ENCODE data around the gene BAZ2B. TPM values are rescaled to one million over a fixed set of nuclear protein-coding genes. Genes with fewer than 3 reads are reported as not detected.
A peak's percentile ranks its signal among the peaks of the same experiment; 100 is the strongest.

BAZ2B gene
- total and polyA plus RNA-seq, 2 of the 13 experiments (the other 11 are each of a cell fraction or from before 2014, with no cell fraction given) = 14.0 to 15.1 TPM

DNA sequence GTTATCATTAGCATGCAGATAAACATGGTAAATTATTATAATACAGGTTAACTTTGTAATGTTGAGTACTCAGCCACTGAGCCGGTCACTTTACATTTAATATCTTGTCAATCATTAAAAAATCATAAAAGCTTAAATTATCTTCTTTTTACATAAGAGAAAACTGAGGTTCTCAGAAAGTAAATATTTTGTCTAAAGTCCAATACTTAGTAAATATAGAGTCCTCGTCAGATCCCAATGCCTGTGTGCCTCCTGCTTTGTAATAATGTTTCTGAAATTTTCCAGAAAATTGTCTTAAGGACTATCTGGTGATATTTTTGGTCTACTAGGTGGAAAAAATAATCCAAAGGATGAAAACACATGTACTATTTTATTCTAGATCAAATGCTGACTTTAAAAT is 213.6 kb downstream of the BAZ2B start:
- H3K27ac ChIP-seq (ENCODE audit: extremely low read length, insufficient read depth, low read length) = peak overlapping the region; percentile 47
- H3K4me3 ChIP-seq (replicated peaks in 1 of 3; ENCODE audit: insufficient read depth in 1 of 3, low read depth in 2 of 3, low read length in 3 of 3) = no peak overlapping the region
- BruUV-seq (replicated peaks) = no TSS peak
- no peak overlapping the region for H2AFZ ChIP-seq (ENCODE audit: low read length)
- no peaks in the 10 kb centered on the region for H3K79me2 ChIP-seq (ENCODE audit: insufficient read depth, low read length)
- H3K36me3 ChIP-seq (replicated peaks in 1 of 2; ENCODE audit: control insufficient read depth in 1 of 2, insufficient read depth in 2 of 2, low read length in 2 of 2) = no peaks in the 10 kb centered on the region
- ChIA-PET CTCF (ENCODE audit: low intra/inter-chr PET ratio, low total read pairs) (no interaction called here), POLR2A (no interaction called here)
- no peaks in the 10 kb centered on the region for H3K9me3 ChIP-seq (ENCODE audit: low read length)
- WGBS (ENCODE audit: low lambda C conversion rate) = 7% methylated on average over 2 of the region's 2 CpGs
- DNase-seq (ENCODE audit: low spot score) (peak; percentile 9), ATAC-seq (peak; percentile 78), FAIRE-seq (no peak)
- H3K27me3 ChIP-seq (ENCODE audit: control insufficient read depth in 1 of 2, insufficient read depth in 2 of 2, low read length in 2 of 2) = no peaks in the 10 kb centered on the region
- peaks cover 34% of the 10 kb centered on the region for H3K4me1 ChIP-seq (ENCODE audit: insufficient read depth, low read length)
- H3K9ac ChIP-seq (ENCODE audit: insufficient read depth, low read depth, low read length) = no peak overlapping the region
- intact Hi-C loops (cut with micrococcal nuclease; ENCODE audit: unreplicated experiment) (no loop called here), in situ Hi-C loops (cut with HindIII; ENCODE audit: extremely low pct_ligation_motif_present, low pct_unique_long_range_greater_than_20kb) (no loop called here)
- peak overlapping the region; percentile 19 for H3K4me2 ChIP-seq (ENCODE audit: low read depth, low read length)
- no peaks in the 10 kb centered on the region for H4K20me1 ChIP-seq (ENCODE audit: insufficient read depth, low read length)
- TF ChIP-seq ZFP82 (CRISPR knock-in tag; IDR thresholded peaks at IDR 0.05; ENCODE audit: borderline replicate concordance) (no peak), CREM (IDR thresholded peaks at IDR 0.05) (peak; percentile 35; the same call in 1 of the 2 replicates), CREM (CRISPR knock-in tag; IDR thresholded peaks at IDR 0.05) (no peak), BRCA1 (CRISPR knock-in tag; IDR thresholded peaks at IDR 0.05) (peak; percentile 84; the same call in 1 of the 2 replicates), HNF4A (CRISPR knock-in tag; IDR thresholded peaks at IDR 0.05) (peak; percentile 65), FOXA3 (CRISPR knock-in tag; IDR thresholded peaks at IDR 0.05) (peak; percentile 55), HOXA3 (CRISPR knock-in tag; IDR thresholded peaks at IDR 0.05) (no peak), ZNF430 (CRISPR knock-in tag; IDR thresholded peaks at IDR 0.05) (no peak), EP300 (IDR thresholded peaks at IDR 0.05; ENCODE audit: low read depth in 2 of 2, low read length in 2 of 2) (peak in 1 of 2 experiments; percentile 55; a peak in 1 of 4 replicates), EP300 (CRISPR knock-in tag; IDR thresholded peaks at IDR 0.05; ENCODE audit: borderline replicate concordance) (no peak), POLR2G (IDR thresholded peaks at IDR 0.05; ENCODE audit: low read depth, low read length) (no peak), NFIC (IDR thresholded peaks at IDR 0.05; ENCODE audit: low read length) (peak; percentile 51; the same call in 1 of the 2 replicates), FOXJ3 (CRISPR knock-in tag; IDR thresholded peaks at IDR 0.05; ENCODE audit: borderline replicate concordance) (peak; percentile 71; the same call in 1 of the 2 replicates)
- TF ChIP-seq, protein P1, sequence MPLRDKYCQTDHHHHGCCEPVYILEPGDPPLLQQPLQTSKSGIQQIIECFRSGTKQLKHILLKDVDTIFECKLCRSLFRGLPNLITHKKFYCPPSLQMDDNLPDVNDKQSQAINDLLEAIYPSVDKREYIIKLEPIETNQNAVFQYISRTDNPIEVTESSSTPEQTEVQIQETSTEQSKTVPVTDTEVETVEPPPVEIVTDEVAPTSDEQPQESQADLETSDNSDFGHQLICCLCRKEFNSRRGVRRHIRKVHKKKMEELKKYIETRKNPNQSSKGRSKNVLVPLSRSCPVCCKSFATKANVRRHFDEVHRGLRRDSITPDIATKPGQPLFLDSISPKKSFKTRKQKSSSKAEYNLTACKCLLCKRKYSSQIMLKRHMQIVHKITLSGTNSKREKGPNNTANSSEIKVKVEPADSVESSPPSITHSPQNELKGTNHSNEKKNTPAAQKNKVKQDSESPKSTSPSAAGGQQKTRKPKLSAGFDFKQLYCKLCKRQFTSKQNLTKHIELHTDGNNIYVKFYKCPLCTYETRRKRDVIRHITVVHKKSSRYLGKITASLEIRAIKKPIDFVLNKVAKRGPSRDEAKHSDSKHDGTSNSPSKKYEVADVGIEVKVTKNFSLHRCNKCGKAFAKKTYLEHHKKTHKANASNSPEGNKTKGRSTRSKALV (CRISPR knock-in tag; IDR thresholded peaks at IDR 0.05) = 0 out of 2 replicates have a peak, but pooled peaks have one; percentile 12
- TF ChIP-seq, protein P2, sequence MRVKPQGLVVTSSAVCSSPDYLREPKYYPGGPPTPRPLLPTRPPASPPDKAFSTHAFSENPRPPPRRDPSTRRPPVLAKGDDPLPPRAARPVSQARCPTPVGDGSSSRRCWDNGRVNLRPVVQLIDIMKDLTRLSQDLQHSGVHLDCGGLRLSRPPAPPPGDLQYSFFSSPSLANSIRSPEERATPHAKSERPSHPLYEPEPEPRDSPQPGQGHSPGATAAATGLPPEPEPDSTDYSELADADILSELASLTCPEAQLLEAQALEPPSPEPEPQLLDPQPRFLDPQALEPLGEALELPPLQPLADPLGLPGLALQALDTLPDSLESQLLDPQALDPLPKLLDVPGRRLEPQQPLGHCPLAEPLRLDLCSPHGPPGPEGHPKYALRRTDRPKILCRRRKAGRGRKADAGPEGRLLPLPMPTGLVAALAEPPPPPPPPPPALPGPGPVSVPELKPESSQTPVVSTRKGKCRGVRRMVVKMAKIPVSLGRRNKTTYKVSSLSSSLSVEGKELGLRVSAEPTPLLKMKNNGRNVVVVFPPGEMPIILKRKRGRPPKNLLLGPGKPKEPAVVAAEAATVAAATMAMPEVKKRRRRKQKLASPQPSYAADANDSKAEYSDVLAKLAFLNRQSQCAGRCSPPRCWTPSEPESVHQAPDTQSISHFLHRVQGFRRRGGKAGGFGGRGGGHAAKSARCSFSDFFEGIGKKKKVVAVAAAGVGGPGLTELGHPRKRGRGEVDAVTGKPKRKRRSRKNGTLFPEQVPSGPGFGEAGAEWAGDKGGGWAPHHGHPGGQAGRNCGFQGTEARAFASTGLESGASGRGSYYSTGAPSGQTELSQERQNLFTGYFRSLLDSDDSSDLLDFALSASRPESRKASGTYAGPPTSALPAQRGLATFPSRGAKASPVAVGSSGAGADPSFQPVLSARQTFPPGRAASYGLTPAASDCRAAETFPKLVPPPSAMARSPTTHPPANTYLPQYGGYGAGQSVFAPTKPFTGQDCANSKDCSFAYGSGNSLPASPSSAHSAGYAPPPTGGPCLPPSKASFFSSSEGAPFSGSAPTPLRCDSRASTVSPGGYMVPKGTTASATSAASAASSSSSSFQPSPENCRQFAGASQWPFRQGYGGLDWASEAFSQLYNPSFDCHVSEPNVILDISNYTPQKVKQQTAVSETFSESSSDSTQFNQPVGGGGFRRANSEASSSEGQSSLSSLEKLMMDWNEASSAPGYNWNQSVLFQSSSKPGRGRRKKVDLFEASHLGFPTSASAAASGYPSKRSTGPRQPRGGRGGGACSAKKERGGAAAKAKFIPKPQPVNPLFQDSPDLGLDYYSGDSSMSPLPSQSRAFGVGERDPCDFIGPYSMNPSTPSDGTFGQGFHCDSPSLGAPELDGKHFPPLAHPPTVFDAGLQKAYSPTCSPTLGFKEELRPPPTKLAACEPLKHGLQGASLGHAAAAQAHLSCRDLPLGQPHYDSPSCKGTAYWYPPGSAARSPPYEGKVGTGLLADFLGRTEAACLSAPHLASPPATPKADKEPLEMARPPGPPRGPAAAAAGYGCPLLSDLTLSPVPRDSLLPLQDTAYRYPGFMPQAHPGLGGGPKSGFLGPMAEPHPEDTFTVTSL (CRISPR knock-in tag; IDR thresholded peaks at IDR 0.05; ENCODE audit: borderline replicate concordance) = peak; percentile 49; the same call in 1 of the 2 replicates
- TF ChIP-seq, protein P3, sequence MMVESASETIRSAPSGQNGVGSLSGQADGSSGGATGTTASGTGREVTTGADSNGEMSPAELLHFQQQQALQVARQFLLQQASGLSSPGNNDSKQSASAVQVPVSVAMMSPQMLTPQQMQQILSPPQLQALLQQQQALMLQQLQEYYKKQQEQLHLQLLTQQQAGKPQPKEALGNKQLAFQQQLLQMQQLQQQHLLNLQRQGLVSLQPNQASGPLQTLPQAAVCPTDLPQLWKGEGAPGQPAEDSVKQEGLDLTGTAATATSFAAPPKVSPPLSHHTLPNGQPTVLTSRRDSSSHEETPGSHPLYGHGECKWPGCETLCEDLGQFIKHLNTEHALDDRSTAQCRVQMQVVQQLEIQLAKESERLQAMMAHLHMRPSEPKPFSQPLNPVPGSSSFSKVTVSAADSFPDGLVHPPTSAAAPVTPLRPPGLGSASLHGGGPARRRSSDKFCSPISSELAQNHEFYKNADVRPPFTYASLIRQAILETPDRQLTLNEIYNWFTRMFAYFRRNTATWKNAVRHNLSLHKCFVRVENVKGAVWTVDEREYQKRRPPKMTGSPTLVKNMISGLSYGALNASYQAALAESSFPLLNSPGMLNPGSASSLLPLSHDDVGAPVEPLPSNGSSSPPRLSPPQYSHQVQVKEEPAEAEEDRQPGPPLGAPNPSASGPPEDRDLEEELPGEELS (CRISPR knock-in tag; IDR thresholded peaks at IDR 0.05) = 0 out of 2 replicates have a peak, but pooled peaks have one; percentile 17
